SW 1271 (cell line): ENCODE data around the gene CELA2B.
"Not testable (repeated sequence)": the region's sequence is repeated elsewhere in the genome, so short reads cannot be mapped to it uniquely, and the experiment has no call there.

Experiments
- DNase-seq, 2 experiments: peaks; one replicate each; lab custom pipeline; 2025; lab: John Stamatoyannopoulos, UW

The CELA2B gene

DNA sequence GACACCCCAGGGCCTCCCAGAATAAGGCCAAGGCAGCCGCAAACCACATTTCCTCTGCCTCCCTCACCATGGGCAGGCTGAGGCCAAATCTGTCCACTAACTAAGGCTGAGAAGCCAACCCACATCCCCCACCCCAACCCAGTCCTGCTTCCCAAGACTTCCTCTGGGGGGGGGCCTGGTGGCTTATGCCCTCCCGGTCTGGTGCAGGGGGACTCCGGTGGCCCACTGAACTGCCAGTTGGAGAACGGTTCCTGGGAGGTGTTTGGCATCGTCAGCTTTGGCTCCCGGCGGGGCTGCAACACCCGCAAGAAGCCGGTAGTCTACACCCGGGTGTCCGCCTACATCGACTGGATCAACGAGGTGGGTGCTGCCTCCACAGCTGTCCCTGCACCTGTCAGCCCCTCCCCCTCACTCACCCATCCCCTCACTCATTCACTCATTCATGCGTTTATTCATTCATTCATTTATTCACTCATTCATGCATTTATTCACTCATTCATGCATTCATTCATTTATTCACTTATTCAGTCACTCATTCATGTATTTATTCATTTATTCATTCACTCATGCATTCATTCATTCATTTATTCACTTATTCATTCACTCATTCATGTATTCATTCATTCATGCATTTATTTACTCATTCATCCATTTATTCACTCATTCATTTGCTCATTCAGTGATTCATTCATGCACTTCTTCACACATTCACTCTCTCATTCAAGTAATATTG lies 30.3 kb upstream of the CELA2B start:
- DNase-seq, result no peak

DNA sequence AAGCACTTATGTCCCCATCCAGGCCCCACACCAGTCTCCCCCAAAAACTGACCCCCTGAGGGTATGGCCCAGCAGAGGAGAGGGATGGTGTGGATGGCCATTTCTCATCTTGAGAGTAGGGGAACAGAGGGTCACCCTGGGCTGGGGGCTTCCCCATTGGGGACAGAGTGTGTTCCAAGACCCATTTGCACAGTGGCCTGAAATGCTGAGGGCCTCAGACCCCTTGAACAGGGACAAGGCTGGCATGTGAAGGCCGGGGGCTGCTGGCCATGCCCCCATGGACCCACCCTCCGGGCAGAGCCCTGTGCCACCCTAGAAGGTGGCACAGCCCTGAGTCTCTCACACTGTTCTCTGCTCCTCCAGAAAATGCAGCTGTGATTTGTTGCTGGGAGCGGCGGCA lies 29.7 kb upstream of the CELA2B start:
- no peak for DNase-seq

DNA sequence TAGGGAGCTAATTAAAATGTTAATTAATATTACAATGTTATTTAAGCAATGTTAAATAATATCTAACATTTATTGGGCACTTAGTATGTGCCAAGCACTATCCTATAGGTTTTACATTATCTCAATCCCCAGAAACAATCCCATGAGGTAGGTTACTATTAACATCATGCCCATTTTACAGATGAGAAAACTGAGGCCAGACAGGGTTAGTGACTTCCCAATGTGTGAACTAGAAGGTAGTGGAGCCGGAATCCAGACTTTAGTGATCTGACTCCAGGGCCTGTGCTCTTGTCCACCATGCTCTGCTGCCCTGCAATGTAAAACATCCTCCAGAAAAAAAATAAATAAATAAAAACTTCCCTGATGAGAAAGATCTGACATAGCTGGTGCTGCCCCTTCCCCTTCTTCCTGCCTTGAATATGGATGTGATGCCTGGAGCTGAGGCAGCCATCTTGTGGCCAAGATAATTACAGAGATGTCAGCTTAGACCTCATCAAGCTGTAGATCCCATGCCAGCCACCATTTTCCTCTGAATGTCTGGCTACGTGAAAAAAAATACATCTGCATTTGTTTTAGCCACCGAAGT lies 26.9 kb upstream of the CELA2B start:
- no peak for DNase-seq

DNA sequence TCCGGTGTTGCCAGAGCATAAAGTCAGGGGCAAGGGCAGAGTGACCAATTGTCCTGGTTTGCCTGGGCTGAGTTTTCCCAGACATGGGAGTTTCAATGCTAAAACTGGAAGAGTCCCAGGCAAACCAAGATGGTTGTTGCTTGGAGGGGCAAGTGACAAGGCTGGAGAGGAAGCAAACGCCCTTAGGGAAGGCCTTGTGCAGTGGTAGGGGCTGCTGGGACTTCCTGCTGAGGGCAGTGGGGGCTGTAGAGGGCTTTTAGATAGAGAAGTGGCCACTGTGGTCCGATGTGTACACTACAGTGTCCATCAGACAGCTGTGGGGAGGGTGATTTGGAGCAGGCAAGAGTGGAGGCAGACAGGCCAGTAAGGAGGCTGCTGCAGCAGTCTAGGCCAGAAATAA lies 26.3 kb upstream of the CELA2B start:
- no peak for DNase-seq

DNA sequence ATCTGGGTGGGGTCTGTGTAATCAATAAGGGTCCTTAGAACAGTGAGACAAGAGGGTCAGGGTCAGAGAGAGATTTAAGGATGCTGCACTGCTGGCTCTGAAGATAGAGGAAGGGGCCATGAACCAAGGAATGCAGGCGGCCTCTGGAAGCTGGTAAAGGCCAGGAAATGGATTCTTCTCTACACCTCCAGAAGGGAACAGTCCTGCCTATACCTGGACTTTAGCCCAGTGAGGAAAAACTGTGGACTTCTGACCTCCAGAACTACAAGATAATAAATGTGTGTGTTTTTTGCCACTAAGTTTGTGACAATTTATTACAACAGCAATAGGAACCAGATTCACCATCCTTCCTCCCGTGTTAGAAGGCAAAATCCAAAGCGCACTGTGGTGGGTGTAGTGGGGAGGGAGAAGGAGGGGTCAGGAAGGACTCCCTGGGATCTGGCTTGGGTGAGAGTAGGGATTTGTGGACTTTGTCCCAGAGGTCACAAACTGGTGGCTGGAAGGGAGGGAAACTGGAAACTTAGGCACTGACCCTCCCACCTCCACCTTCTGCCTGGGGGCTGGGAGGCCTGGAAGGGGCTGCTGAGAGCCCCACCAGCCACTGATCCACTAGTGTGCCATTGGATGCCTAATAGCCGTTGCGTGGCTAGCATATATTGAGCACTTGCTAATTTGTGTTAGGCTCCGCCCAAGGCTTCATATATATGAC lies 24.7 kb upstream of the CELA2B start:
- no peak for DNase-seq

DNA sequence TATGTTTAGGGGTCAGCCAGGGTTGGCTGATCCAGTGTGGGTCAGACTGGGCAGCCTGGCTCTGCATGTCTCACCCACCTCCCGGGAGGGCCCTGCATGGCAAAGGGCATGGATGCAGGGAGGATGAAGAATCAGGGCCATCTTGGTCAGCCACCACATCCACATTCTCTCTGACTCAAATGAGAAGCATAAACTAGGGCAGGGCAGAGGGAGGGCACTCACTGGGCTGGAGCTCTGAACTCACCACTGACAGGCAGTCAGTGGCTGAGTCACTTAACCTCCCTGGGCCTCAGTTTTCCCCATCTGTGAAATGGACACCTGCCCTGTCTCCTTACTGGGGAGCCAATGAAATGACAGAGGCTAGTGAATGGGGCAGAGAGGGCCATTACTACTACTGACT lies 23.7 kb upstream of the CELA2B start:
- no peak for DNase-seq

DNA sequence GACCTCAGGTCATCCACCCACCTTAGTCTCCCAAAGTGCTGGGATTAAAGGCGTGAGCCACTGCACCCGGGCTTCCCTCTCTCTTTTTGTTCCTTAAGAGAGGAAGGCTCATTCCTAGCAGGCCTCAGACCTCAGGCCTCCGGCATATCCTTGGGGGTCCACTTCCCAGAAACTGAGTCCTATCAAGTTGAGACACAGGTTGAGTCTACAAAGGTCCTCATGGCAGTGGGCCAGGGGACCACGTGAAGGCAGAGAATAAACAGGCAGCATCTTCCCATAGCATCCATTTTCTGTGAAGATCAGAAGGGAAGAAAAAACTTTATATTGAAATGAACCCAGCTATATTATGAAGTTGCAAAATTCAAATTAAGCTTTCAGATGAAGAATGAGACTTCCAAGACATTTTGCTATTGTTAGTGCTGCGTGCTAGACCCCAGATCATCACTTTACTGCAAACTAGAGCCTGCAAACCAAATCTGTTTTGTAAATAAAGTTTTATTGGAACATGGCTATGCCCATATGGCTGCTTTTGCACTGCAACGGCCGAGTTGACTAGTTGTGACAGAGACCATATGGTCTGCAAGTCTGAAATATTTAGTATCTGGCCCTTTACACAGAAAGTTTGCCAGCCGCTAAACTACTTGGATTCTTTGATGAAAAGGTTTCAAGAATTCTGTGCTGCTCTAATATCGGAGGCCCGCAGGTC lies 22.9 kb upstream of the CELA2B start:
- DNase-seq, result no peak

DNA sequence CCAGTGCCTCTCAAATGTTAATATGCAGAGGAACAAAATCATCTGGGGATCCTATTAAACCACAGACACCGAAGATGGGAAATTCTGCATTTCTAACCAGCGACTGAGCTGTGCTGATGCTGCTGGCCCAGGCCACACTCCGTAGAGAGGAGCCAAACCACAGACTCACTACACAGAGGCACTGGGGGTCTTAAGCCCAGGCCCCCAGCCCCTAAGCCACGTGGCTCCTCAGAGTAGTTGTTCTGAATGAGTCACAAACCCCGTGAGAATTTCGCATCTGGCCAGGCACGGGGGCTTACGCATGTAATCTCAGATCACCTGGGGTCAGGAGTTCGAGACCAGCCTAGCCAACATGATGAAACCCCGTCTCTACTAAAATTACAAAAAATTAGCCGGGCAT lies 22.2 kb upstream of the CELA2B start:
- DNase-seq, result no peak

DNA sequence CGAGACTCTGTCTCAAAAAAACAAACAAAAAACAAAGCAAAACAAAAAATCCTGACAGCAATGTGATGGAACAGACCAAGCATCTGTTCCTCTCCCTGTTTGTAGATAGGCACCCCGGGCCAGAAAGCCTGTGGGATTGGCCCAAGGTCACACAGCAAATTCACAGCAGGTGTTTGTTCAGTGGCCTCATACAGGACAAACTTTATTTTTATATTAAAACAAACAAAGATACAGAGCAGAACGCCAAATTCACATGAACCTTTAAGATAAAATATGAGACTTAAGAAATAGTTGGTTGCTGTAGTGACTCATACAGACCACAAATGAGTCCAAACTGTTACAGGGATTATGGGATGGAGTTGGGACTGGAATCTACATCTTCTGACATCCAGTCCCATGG lies 21.6 kb upstream of the CELA2B start:
- no peak for DNase-seq

DNA sequence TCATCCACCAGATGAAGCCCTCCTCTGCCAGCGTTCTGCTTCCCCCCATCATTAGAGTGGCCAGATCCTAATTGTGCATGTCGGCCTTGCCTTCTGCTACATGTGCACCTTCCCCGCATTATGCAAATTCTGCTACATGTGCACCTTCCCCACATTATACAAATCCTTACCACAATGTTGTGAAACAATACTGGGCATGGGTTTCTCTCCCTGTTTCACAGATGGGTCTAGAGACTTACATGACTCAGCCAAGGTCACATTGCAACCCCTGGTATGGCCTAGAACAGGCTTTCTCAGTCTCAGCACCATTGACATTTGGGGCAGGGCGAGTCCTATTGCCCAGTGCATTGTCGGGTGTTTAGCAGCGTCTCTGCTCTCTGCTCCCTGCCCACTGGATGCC lies 20.4 kb upstream of the CELA2B start:
- DNase-seq, result no peak

DNA sequence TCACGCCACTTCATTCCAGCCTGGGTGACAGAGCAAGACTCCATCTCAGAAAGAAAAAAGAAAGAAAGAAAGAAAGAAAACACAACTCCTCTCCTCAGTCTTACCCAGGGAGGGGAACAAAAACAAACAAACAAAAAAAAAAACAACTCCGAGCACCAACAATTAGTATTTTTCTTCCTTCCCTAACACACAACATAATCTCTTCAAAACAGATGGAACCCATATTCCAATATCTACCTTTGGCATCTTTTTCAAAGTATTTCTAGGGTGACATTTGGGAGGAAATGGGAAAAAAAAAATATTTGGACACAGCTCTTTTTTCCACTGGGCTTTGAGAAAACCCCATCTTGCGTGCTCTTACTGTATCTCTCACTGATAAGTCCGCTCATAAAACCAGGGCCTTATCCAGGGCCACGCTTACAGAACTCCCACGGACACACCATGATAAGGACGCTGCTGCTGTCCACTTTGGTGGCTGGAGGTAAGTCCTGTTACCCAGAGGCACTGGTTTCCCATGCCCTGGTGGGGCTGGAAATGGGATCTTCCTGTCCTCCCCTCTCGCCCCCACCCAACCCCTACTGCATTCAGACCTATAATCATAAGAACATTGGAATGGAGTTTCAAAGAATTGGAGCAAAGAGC lies 19.5 kb upstream of the CELA2B start, which contains the start of gene CELA2A:
Gene CELA2A, plus strand, starts transcription at position 420 of the 642 bp plus-strand sequence. Its CDS starts 22 bp downstream, at position 442.
- DNase-seq, result no peak

DNA sequence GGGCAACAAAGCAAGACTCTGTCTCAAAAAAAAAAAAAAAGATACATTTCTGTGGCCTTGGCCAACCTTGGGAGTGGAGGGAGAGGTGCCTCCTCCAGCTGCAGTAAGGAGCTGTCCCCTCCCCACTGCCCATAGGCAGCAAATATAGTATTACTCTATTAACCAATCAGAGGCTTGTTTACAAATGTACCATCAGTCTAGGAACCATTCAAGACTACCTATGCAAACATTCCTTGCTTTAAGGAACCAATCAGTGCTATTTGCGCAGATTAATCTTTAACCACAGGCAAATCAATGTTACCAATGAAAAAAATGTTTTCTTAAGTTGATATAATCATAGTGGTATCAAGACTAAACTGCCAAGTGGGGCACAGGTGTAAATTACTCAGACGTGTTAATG lies 18.3 kb upstream of the CELA2B start:
- DNase-seq, result no peak

DNA sequence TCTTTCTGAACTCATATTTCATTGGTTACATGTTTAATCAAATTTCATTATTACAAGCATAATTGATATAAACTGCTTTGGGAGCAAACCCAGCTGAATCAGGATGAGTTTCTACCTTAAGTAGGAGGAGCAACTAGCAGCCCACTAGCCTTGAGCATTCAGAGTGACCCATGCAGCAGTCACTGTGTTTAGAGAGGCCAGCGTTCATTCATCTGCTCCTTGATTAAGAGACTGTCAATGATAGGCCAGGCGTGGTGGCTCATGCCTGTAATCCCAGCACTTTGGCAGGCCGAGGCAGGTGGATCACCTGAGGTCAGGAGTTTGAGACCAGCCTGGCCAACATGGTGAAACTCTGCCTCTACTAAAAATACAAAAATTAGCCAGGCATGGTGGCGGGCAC lies 17.5 kb upstream of the CELA2B start:
- DNase-seq, result not testable (repeated sequence)

DNA sequence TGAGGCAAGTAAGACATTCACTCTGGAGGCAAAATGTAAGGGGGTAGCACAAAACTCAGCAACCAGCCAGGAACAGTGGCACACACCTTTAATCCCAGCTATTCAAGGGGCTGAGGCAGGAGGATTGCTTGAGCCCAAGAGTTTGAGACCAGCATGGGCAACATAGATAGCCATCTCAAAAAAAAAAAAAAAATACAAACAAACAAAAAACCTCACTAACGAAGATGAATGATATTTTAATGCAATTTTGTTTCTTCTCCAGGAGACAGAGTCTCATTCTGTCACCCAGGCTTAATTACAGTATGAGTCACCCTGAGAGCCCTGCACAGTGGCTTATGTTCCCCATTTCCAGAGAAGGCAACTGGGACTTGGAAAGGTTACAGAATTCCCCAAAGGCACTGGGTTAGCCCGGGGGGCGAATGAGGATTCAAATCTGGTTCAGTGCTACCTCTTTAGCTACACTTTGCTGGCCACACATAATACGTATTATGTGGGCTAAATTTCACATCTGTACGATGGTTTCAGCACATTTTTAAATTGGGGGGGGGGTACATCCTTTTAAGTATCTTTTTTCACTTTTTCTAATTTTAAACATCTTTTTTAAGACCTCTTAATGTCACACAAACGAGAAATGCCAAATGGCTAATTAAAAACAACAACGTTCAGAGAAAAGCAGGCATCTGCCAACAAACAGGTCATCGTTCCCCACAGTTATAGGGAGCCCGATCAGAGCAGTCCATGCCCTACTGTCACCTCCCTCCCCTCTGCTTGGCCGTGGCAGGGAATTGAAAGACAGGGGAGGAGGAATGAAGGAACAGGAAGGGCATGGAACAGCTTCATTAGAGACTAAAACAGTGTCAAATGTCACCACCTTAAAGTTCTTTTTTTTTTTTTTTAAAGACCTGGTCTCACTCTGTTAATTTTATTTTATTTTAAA lies 15.9 kb upstream of the CELA2B start:
- DNase-seq, result no peak

DNA sequence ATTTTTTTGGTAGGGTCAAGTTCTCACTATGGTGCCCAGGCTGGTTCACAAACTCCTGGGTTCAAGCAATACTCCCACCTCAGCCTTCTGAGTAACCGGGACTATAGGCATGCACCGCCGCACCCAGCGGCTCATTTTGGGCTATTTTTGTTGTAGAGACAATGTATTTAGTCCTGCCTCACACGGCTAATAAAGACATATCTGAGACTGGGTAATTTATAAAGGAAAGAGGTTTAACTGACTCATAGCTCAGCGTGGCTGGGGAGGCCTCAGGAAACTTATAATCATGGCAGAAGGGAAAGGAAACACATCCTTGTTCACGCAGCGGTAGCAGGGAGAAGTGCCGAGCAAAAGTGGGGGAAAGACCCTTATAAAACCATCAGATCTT lies 15.2 kb upstream of the CELA2B start:
- no peak for DNase-seq

DNA sequence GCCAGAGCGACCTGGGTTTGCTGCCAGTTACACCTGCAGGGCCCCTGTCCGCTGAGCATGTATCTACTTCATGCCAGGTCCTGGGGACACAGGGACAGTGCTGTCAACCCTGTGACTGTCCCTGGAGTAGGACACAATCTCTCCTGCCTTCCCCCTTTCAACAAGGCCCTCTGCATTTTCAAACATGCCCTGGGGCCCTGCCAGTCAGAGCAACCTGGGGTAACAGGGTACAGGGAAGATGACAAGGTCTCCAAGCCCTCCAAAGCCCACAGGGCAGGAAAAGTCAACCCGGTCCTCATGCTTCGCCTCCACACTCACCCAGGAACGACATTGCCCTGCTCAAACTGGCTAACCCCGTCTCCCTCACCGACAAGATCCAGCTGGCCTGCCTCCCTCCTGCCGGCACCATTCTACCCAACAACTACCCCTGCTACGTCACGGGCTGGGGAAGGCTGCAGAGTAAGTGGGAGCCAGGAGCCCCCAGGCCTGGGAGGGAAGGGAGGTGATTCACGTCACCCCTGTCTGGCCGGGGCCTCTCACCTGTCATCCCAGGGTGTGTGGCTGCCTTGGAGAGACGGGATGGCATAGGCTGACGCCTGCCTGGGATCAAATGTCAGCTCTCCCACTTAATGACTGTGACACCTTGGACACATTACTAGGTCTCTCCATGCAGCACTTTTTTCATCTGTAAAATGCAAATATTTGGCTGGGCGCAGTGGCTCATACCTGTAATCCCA lies 12.7 kb upstream of the CELA2B start:
- DNase-seq, result not testable (repeated sequence)

DNA sequence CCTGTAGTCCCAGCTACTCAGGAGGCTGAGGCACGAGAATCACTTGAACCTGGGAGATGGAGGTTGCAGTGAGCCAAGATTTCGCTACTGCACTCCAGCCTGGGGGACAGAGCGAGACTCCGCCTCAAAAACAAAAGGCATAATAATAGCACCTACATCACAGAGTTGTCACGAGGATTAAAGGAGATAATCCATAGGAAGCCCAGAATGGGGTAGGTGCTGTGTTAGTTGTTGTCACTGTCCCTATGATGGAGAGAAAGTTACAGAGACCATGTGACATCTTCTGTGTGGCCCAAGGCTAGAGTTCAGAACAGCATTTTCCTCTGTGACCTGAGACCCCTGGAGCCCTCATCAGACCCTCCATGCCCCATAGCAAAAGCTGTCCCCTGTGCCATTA lies 12.0 kb upstream of the CELA2B start:
- not testable (repeated sequence) for DNase-seq

DNA sequence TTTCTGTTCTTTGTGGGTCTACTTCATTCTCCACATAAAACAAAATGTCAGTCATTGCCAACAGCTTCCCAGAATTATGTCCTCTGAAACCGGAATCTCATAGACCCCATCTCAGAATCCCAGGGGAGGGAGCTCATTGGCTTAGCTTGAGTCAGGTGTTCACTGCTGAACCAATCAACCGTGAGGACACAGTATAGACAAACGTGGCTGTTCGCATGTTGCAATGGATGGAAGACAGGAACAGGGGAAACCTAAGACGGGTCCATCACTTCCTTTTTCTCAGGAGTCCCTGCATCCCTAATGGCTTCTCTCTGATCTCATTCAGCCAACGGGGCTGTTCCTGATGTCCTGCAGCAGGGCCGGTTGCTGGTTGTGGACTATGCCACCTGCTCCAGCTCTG lies 10.2 kb upstream of the CELA2B start:
- DNase-seq, result no peak

DNA sequence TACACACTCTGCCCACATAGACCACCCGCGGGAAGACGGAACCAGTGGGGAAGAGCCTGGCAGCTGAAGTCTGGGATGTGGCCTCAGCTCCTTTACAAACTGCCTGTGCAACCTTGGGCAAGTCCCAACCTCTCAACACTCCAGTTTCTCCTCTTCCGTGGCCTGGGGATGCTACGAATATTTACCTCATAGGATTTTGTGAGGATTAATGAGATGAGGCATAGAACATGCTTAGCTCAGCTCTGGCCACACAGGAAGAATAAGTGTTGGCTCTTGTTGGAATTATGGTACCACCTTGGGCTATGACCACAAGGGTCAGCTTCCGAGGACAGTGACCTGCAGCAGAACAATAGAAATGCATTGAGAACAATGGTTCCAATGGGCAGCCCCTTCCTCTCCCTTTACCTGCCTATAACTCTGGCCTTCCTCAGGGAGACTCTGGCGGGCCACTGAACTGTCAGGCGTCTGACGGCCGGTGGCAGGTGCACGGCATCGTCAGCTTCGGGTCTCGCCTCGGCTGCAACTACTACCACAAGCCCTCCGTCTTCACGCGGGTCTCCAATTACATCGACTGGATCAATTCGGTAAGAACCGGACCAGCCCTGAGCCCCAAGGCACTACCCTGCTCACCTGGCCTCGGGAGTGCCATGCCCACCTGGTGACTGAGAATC lies 8.8 kb upstream of the CELA2B start:
- not testable (repeated sequence) for DNase-seq

DNA sequence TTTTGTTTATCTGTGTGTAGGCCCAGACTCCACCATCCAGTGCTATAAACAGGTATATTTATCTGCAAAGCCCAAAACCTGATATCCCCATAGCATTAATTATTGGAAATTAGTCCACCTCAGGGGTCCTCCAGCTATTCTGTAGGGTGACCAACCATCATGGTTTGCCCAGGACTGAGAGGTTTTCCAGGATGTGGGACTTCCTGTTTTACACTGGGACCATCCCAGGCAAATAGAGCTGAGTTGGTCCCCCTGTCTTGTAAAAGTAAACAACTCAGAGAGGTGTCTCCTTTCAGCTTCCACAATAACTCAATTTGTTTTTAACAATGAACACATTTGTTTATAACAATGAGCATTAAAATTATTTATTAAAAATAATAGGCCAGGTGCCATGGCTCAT lies 7.8 kb upstream of the CELA2B start:
- DNase-seq, result no peak
